Measurements from ENCODE around the gene ELFN1.
"Not testable (repeated sequence)": the region's sequence is repeated elsewhere in the genome, so short reads cannot be mapped to it uniquely, and the experiment has no call there.

ELFN1 gene

GRCh38 chr7:1717095-1717483, 47.0 kb downstream of the ELFN1 start:
- H3K9me3 ChIP-seq (ENCODE audit: severe bottlenecking), result peaks cover 3% of the 10 kb centered on the region
- DNase-seq, result no peak
- peaks cover 56% of the 10 kb centered on the region for H3K36me3 ChIP-seq
- no peak for TF ChIP-seq CTCF (IDR thresholded peaks at IDR 0.05; ENCODE audit: low read depth, low read length)
- H3K27ac ChIP-seq, result no peak overlapping the region
- no peak overlapping the region for H3K4me3 ChIP-seq (ENCODE audit: low read depth, low read length)
- H3K27me3 ChIP-seq (ENCODE audit: insufficient read depth, low read depth, severe bottlenecking), result no peaks in the 10 kb centered on the region

GRCh38 chr7:1717903-1718676, 48.0 kb downstream of the ELFN1 start:
- Histone ChIP-seq H3K4me3 (ENCODE audit: low read depth, low read length) (no peak overlapping the region), H3K9me3 (ENCODE audit: severe bottlenecking) (peaks cover 3% of the 10 kb centered on the region), H3K36me3 (peaks cover 53% of the 10 kb centered on the region), H3K27me3 (ENCODE audit: insufficient read depth, low read depth, severe bottlenecking) (no peaks in the 10 kb centered on the region), H3K27ac (no peak overlapping the region; the same call in 1 of the 2 replicates)
- no peak for DNase-seq
- TF ChIP-seq CTCF (IDR thresholded peaks at IDR 0.05; ENCODE audit: low read depth, low read length), result no peak

GRCh38 chr7:1718850-1719249, 48.8 kb downstream of the ELFN1 start:
- not testable (repeated sequence) for H3K27me3 ChIP-seq (ENCODE audit: insufficient read depth, low read depth, severe bottlenecking); H3K4me3 ChIP-seq (ENCODE audit: low read depth, low read length); H3K9me3 ChIP-seq (ENCODE audit: severe bottlenecking); H3K27ac ChIP-seq; DNase-seq
- H3K36me3 ChIP-seq, result peaks cover 61% of the 10 kb centered on the region

GRCh38 chr7:1719256-1719655, 49.2 kb downstream of the ELFN1 start:
- Histone ChIP-seq H3K27ac (peak overlapping the region; percentile 52; the same call in 1 of the 2 replicates), H3K36me3 (peaks cover 60% of the 10 kb centered on the region)
- not testable (repeated sequence) for H3K27me3 ChIP-seq (ENCODE audit: insufficient read depth, low read depth, severe bottlenecking); H3K9me3 ChIP-seq (ENCODE audit: severe bottlenecking); H3K4me3 ChIP-seq (ENCODE audit: low read depth, low read length)
- DNase-seq, result peak; percentile 74

GRCh38 chr7:1719913-1720312, 49.8 kb downstream of the ELFN1 start:
- no peak overlapping the region for H3K4me3 ChIP-seq (ENCODE audit: low read depth, low read length)
- DNase-seq, result no peak
- no peaks in the 10 kb centered on the region for H3K27me3 ChIP-seq (ENCODE audit: insufficient read depth, low read depth, severe bottlenecking)
- no peak for TF ChIP-seq CTCF (IDR thresholded peaks at IDR 0.05; ENCODE audit: low read depth, low read length)
- peaks cover 2% of the 10 kb centered on the region for H3K9me3 ChIP-seq (ENCODE audit: severe bottlenecking)
- peaks cover 54% of the 10 kb centered on the region for H3K36me3 ChIP-seq
- peak overlapping the region; percentile 62 for H3K27ac ChIP-seq

- no peak for TF ChIP-seq CTCF (IDR thresholded peaks at IDR 0.05; ENCODE audit: low read depth, low read length)
- no peak for DNase-seq
Observed at GRCh38 chr7:1720326-1720725, 50.2 kb downstream of the ELFN1 start.

More at GRCh38 chr7:1720326-1720725, 50.2 kb downstream of the ELFN1 start:
- peak overlapping the region; percentile 62 for H3K27ac ChIP-seq
- H3K9me3 ChIP-seq (ENCODE audit: severe bottlenecking), result peaks cover 2% of the 10 kb centered on the region
- H3K27me3 ChIP-seq (ENCODE audit: insufficient read depth, low read depth, severe bottlenecking), result no peaks in the 10 kb centered on the region
- H3K36me3 ChIP-seq, result peaks cover 50% of the 10 kb centered on the region
- no peak overlapping the region for H3K4me3 ChIP-seq (ENCODE audit: low read depth, low read length)
